NCI-H1092 treated with DMSO at 0.1 percent for 48 hours (cell line): ENCODE results near the gene EXOC3L1.

Source experiments
- DNase-seq: peaks from one replicate; lab custom pipeline; 2025; lab: John Stamatoyannopoulos, UW

EXOC3L1 gene

DNA sequence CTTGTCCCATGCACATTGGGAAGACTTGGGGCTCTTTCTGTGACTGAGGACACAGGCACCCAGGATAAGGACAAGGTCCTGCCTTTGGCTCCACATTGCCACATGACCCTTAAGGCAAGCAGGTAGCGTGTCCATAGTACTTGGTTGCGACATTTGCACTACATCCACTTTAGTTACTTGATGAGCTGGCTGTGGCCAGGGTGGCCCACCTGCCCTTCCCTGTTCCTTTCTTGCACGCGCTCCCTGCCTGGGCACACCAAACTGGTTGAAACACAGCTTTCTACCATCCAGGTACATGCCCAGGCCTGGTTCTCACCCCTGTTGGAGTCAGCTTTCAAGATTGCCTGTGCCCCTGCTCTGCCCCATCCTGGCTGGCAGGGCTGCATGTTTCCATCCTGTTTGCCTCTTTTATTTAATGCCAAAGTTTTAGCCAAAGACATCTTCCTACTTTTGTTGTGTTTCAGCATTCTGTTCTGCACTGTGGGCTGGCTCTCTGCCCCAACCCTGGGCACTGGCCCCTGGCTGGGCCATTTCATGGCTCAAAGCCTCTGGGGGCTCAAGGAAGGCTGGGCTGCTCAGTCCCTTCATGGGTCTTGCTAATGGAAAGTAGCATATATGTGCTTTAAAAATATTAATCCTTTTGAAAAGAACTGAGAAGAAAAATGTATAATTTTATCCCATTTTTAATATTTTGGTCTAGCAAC, 42.3 kb downstream of the EXOC3L1 start:
- no peak for DNase-seq

DNA sequence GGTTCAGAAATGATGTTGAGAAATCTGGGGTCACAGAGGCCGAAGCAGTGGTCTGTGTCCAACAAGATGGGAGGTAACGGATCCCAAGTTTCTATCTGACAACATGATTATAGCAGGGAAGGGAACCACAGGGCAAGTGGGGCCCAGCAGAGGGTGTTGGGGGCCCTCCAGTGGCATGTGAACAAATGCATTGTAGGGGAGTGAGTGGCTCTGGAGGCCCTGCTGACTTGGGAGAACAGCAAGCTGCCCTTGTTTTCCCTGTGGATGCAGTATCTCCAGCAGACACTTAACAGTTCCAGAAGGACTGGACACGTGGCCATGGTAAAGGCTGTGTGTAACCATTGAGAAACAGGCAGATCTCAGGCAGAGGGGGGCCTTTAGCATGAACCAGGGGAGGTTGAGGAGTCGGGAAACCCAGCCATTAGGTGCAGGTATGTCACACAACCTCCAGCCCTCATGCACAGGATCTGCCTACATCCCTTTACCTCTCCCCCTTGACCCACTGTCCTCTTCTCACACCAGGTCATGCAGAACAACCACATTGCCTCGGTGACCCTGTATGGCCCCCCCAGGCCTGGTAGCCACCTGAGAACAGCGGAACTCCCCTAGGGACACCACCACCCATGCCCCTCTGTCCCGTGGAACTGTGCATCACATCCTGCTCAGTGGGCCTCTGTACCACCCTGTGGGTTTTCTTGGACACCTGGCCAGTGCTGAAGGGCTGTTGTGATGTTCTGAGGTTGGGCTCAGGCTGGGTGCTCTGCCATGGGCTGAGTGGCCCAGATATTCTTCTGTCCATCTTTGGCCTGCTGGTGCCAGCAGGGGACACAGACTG, 43.2 kb downstream of the EXOC3L1 start:
- no peak for DNase-seq

GRCh38 chr16:67145746-67146145, 44.2 kb downstream of the EXOC3L1 start:
- no peak for DNase-seq

GRCh38 chr16:67144943-67145342, 45.0 kb downstream of the EXOC3L1 start:
- DNase-seq: no peak

- no peak for DNase-seq
These were observed 47.6 kb downstream of the EXOC3L1 start for GRCh38 chr16:67142342-67142741.

DNA sequence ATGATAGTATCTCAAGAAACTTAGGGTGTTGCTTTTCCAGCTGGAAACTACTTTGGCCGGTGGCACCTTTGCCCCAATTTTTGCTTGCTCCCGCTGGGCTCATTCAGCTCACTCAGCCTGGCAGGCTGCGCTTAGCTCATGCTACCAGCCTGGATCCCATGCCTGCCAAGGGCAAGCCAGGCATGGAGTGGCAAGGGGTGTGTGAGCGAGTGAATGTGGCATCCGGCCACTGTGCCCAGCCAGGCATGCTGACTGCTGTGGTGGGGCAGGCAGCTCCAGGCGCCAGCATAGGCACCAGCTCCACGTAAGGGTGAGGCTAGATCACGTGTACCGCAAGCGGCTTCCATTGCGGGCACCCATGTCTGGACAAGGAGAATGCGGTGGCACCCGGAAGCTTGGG, 48.5 kb downstream of the EXOC3L1 start:
- DNase-seq: no peak

GRCh38 chr16:67137605-67138004, 52.3 kb downstream of the EXOC3L1 start:
- no peak for DNase-seq
